HepG2 (cell line): ENCODE measurements around the gene LRRC3. TPM values are rescaled to one million over a fixed set of nuclear protein-coding genes. Genes with fewer than 3 reads are reported as not detected.

Experiments used
- ATAC-seq: fragments of 200-7000 bp; cut with Tn5 transposase; 3 replicates; pipeline ENCODE4 v1.9.1; 2020; ENCODE audit warnings: mild to moderate bottlenecking, moderate library complexity
- BruUV-seq: library from RNA; stranded (reverse); fragments of 400-500 nt; replicated peaks from 2 replicates; lab custom pipeline; 2021; lab: Mats Ljungman, UMichigan
- CTCF ChIA-PET: fragments of 300-600 bp; formaldehyde crosslinking; extraction: SDS; loops from one replicate; lab custom pipeline; 2021; ENCODE audit warnings: low total read pairs, inconsistent platforms, low intra/inter-chr PET ratio; lab: Yijun Ruan, JAX
- POLR2A ChIA-PET: fragments of 350-600 bp; sonication (Branson Sonifier 250); formaldehyde crosslinking; loops from one replicate; lab custom pipeline; 2020; ENCODE audit warnings: antibody characterized with exemption, inconsistent platforms; lab: Yijun Ruan, JAX
- DNase-seq: peaks from one replicate; pipeline ENCODE4 v3.0.0-alpha.2; 2015; ENCODE audit warnings: low spot score
- FAIRE-seq: peaks from 3 replicates; lab custom pipeline; 2011; peaks lifted over from hg19 to GRCh38; lab: Jason Lieb, UNC
- H2AFZ ChIP-seq: one replicate; pipeline ENCODE4 v1.6.1; 2011; ENCODE audit warnings: low read length, inconsistent platforms
- H3K27ac ChIP-seq: fragments of 300-600 bp; 3 replicates; pipeline ENCODE4 v1.8.0; 2011; ENCODE audit warnings: mixed run types, mild to moderate bottlenecking, mixed read lengths, low read length, inconsistent platforms; ENCODE audit not compliant: insufficient read depth; ENCODE audit errors: extremely low read length
- H3K27me3 ChIP-seq, 2 experiments: fragments of 200-600 bp in 1 of 2; 2 replicates in 1 of 2; 3 replicates in 1 of 2; pipeline versions ENCODE4 v1.6.0 to v1.8.0; 2011; ENCODE audit warnings: low read length in 2 of 2, mild to moderate bottlenecking in 2 of 2, moderate library complexity in 2 of 2, inconsistent platforms in 1 of 2; ENCODE audit not compliant: insufficient read depth in 2 of 2, control insufficient read depth in 1 of 2
- H3K36me3 ChIP-seq, 2 experiments: fragments of 200-600 bp in 1 of 2; replicated peaks in 1 of 2; 2 replicates in 1 of 2; 3 replicates in 1 of 2; pipeline versions ENCODE4 v1.5.1 to v1.8.0; 2011; ENCODE audit warnings: low read length in 2 of 2, inconsistent platforms in 1 of 2; ENCODE audit not compliant: insufficient read depth in 2 of 2, control insufficient read depth in 1 of 2
- H3K4me1 ChIP-seq: 2 replicates; pipeline ENCODE4 v1.5.1; 2012; ENCODE audit warnings: low read length, inconsistent platforms; ENCODE audit not compliant: insufficient read depth
- H3K4me2 ChIP-seq: 2 replicates; pipeline ENCODE4 v1.6.0; 2011; ENCODE audit warnings: low read depth, low read length, inconsistent platforms
- H3K4me3 ChIP-seq, 3 experiments: fragments of 200-600 bp in 1 of 3; sonication (generic), shearing (Covaris generic) in 1 of 3; replicated peaks in 1 of 3; 2 replicates each; pipeline ENCODE4 v1.5.1; 2011 to 2016; ENCODE audit warnings: low read length in 3 of 3, inconsistent platforms in 2 of 3, low read depth in 2 of 3, mild to moderate bottlenecking in 2 of 3, control low read depth in 1 of 3, mixed read lengths in 1 of 3; ENCODE audit not compliant: insufficient read depth in 1 of 3
- H3K79me2 ChIP-seq: one replicate; pipeline ENCODE4 v1.6.1; 2011; ENCODE audit warnings: low read length, inconsistent platforms; ENCODE audit not compliant: insufficient read depth
- H3K9ac ChIP-seq: 2 replicates; pipeline ENCODE4 v1.6.0; 2011; ENCODE audit warnings: mild to moderate bottlenecking, low read depth, low read length, inconsistent platforms; ENCODE audit not compliant: insufficient read depth
- H3K9me3 ChIP-seq: 2 replicates; pipeline ENCODE4 v1.5.1; 2012; ENCODE audit warnings: mild to moderate bottlenecking, low read length
- H4K20me1 ChIP-seq: 2 replicates; pipeline ENCODE4 v1.6.0; 2011; ENCODE audit warnings: inconsistent platforms, mild to moderate bottlenecking, low read length, moderate library complexity; ENCODE audit not compliant: insufficient read depth
- CC2D1A ChIP-seq: sonication (generic); formaldehyde crosslinking; IDR thresholded peaks from 2 replicates; pipeline ENCODE4 v1.8.1; 2023; ENCODE audit warnings: mild to moderate bottlenecking, missing genetic modification reagents
- MED8 ChIP-seq: sonication (generic); formaldehyde crosslinking; IDR thresholded peaks from 2 replicates; pipeline ENCODE4 v1.8.1; 2023; ENCODE audit warnings: mild to moderate bottlenecking, missing genetic modification reagents; ENCODE audit not compliant: insufficient replicate concordance
- TSC22D2 ChIP-seq: sonication (generic); formaldehyde crosslinking; IDR thresholded peaks from 2 replicates; pipeline ENCODE4 v1.5.1; 2020; ENCODE audit warnings: missing genetic modification reagents, mild to moderate bottlenecking, borderline replicate concordance
- ZBTB7B ChIP-seq: sonication (generic); formaldehyde crosslinking; IDR thresholded peaks from 2 replicates; pipeline ENCODE4 v1.4.0; 2020; ENCODE audit warnings: missing genetic modification reagents
- ZNF207 ChIP-seq: fragments of 450-650 bp; IDR thresholded peaks from 2 replicates; pipeline ENCODE4 v1.6.1; 2016; ENCODE audit warnings: antibody characterized with exemption, borderline replicate concordance
- WGBS: methylation state at CpG from one replicate; pipeline ENCODE4 v1.1.6; 2017; ENCODE audit warnings: low lambda C conversion rate; 5-methylcytosine and 5-hydroxymethylcytosine counted together
- in situ Hi-C: cut with HindIII; loops from 2 replicates; pipeline ENCODE4 v1.10.0; 2017; ENCODE audit warnings: low pct_unique_long_range_greater_than_20kb; ENCODE audit not compliant: extremely low pct_ligation_motif_present
- intact Hi-C: fragments of 100-400 bp; cut with micrococcal nuclease; formaldehyde crosslinking; loops from one replicate; pipeline ENCODE4 v1.10.0; 2022; ENCODE audit not compliant: unreplicated experiment
- polyA plus RNA-seq, 8 experiments: library from polyadenylated mRNA; depleted of rRNA in 3 of 8; stranded (reverse) in 7 of 8; unstranded in 1 of 8; fragments of >200 nt; fragmentation: Illumina TruSeq in 4 of 8; extraction: Trizol in 4 of 8; gene quantifications; 2 replicates each; pipeline versions ENCODE4 v1.2.1 to v1.2.3, GENCODE V29; 2011 to 2016; ENCODE audit warnings: low read depth in 4 of 8, missing spikeins in 1 of 8, mixed read lengths in 1 of 8; ENCODE audit not compliant: insufficient read depth in 1 of 8
- total RNA-seq, 5 experiments: library from RNA; depleted of rRNA; stranded (reverse); fragments of >200 nt; fragmentation: Illumina TruSeq; extraction: Trizol; gene quantifications; 2 replicates each; pipeline ENCODE4 v1.2.3, GENCODE V29; 2016; ENCODE audit warnings: low read depth in 1 of 5
- TF ChIP-seq, protein P1 (sequence below): sonication (generic); formaldehyde crosslinking; IDR thresholded peaks from 2 replicates; pipeline ENCODE4 v1.4.0; 2020; ENCODE audit warnings: missing genetic modification reagents
- TF ChIP-seq, protein P2 (sequence below): conservative IDR thresholded peaks from 2 replicates; pipeline ENCODE4 v1.6.1; 2018; ENCODE audit warnings: missing genetic modification reagents

The LRRC3 gene
- total and polyA plus RNA-seq, 2 of the 13 experiments (the other 11 are each of a cell fraction or from before 2014, with no cell fraction given) = 4.8 to 16.5 TPM

DNA sequence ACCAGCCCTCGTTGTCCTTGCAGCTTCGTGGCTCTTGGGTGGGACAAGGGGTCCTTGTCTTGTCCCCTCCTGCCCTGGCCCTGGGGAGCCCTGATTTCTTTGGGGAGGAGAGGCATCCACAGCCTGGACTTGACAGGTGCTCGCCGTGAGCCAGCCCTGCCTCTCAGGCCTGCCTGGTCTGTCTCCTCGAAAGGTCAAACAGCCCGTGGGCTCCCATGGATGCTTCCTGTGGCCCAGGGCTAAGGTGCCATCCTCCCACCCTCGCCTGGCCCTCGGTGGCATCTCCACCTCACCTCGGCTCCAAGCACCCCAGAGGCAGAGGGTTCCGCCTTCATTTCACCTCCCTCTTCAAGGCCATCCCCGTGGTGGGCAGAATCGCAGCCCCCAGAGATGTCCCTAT is 9.0 kb downstream of the LRRC3 start:
- H4K20me1 ChIP-seq = no peaks in the 10 kb centered on the region
- H3K27me3 ChIP-seq = no peaks in the 10 kb centered on the region
- intact Hi-C loops = no loop called here
- no peak overlapping the region for H3K27ac ChIP-seq
- POLR2A ChIA-PET = interaction anchor here (1.5 kb wide), 1 partner anchor 18 kb away, joined by 3 read pairs; no protein-coding TSS in a partner anchor
- ATAC-seq (no peak), DNase-seq (no peak), FAIRE-seq (no peak)
- in situ Hi-C loops = no loop called here
- no peak overlapping the region for H3K4me2 ChIP-seq
- no peak overlapping the region for H3K9ac ChIP-seq
- CTCF ChIA-PET = no interaction called here
- TF ChIP-seq CC2D1A (CRISPR knock-in tag) (no peak), TSC22D2 (no peak), ZBTB7B (CRISPR knock-in tag) (no peak), MED8 (CRISPR knock-in tag) (no peak), ZNF207 (no peak)
- TF ChIP-seq, protein P1, sequence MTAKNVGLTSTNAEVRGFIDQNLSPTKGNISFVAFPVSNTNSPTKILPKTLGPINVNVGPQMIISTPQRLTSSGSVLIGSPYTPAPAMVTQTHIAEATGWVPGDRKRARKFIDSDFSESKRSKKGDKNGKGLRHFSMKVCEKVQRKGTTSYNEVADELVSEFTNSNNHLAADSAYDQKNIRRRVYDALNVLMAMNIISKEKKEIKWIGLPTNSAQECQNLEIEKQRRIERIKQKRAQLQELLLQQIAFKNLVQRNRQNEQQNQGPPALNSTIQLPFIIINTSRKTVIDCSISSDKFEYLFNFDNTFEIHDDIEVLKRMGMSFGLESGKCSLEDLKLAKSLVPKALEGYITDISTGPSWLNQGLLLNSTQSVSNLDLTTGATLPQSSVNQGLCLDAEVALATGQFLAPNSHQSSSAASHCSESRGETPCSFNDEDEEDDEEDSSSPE (CRISPR knock-in tag) = no peak
- TF ChIP-seq, protein P2, sequence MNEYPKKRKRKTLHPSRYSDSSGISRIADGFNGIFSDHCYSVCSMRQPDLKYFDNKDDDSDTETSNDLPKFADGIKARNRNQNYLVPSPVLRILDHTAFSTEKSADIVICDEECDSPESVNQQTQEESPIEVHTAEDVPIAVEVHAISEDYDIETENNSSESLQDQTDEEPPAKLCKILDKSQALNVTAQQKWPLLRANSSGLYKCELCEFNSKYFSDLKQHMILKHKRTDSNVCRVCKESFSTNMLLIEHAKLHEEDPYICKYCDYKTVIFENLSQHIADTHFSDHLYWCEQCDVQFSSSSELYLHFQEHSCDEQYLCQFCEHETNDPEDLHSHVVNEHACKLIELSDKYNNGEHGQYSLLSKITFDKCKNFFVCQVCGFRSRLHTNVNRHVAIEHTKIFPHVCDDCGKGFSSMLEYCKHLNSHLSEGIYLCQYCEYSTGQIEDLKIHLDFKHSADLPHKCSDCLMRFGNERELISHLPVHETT (CRISPR knock-in tag) = no peak
- H3K9me3 ChIP-seq = no peaks in the 10 kb centered on the region
- BruUV-seq = no TSS peak
- H3K79me2 ChIP-seq = no peaks in the 10 kb centered on the region
- no peak overlapping the region for H2AFZ ChIP-seq
- 88% methylated on average over 6 of the region's 12 CpGs for WGBS
- peaks cover 32% of the 10 kb centered on the region for H3K4me1 ChIP-seq
- H3K4me3 ChIP-seq = no peak overlapping the region
- H3K36me3 ChIP-seq = no peaks in the 10 kb centered on the region; a peak in 1 of 5 replicates
